ENCODE data around the gene IFNA1. TPM values are rescaled to one million over a fixed set of nuclear protein-coding genes. Genes with fewer than 3 reads are reported as not detected.
"Not testable (repeated sequence)": the region's sequence is repeated elsewhere in the genome, so short reads cannot be mapped to it uniquely, and the experiment has no call there.

The IFNA1 gene
- total and polyA plus RNA-seq, 12 donors, result not detected

GRCh38 chr9:21434202-21435014, 5.8 kb upstream of the IFNA1 start:
- Histone ChIP-seq H3K27ac (no peak overlapping the region), H3K4me1 (no peaks in the 10 kb centered on the region), H3K36me3 (no peaks in the 10 kb centered on the region), H3K9me3 (no peaks in the 10 kb centered on the region), H3K27me3 (peaks cover 0 to 51% (median 24%) of the 10 kb centered on the region in 7 donors), H3K4me3 (no peak overlapping the region)
- TF ChIP-seq CTCF (IDR thresholded peaks at IDR 0.05), result peak in 7 of 9 donors; percentile 43 to 56 (median 48)
- no peak for ATAC-seq
- peak in 1 of 2 donors; percentile 29 for DNase-seq
- WGBS, 2 donors, result 39 to 46% methylated on average over 9 of the region's 9 CpGs
- intact Hi-C loops (cut with DNase I), result loop anchor here in 1 of 10 donors (10.0 kb wide), 1 partner anchor 120 kb away; no protein-coding TSS in a partner anchor

GRCh38 chr9:21435015-21435383, 5.2 kb upstream of the IFNA1 start:
- not testable (repeated sequence) for H3K4me1 ChIP-seq, ATAC-seq, H3K36me3 ChIP-seq, DNase-seq, H3K4me3 ChIP-seq, H3K9me3 ChIP-seq, H3K27ac ChIP-seq
- 71 to 80% methylated on average over 7 of the region's 7 CpGs for WGBS, 2 donors
- intact Hi-C loops (cut with DNase I), result loop anchor here in 1 of 10 donors (10.0 kb wide), 1 partner anchor 120 kb away; no protein-coding TSS in a partner anchor
- peaks cover 0 to 48% (median 24%) of the 10 kb centered on the region in 7 donors for H3K27me3 ChIP-seq

GRCh38 chr9:21443849-21444625, 3.8 kb downstream of the IFNA1 start:
- peaks cover 0 to 31% (median 10%) of the 10 kb centered on the region in 7 donors for H3K27me3 ChIP-seq
- intact Hi-C loops (cut with DNase I), result no loop called here
- 86 to 87% methylated on average over 4 of the region's 4 CpGs for WGBS, 2 donors

GRCh38 chr9:21449312-21449711, 9.1 kb downstream of the IFNA1 start:
- WGBS, 2 donors, result 74 to 78% methylated on average over 5 of the region's 5 CpGs
- DNase-seq; ATAC-seq; H3K36me3 ChIP-seq; H3K4me1 ChIP-seq; H3K27ac ChIP-seq; intact Hi-C loops (cut with DNase I); H3K4me3 ChIP-seq; H3K9me3 ChIP-seq: not testable (repeated sequence)
- peaks cover 0 to 25% (median 12%) of the 10 kb centered on the region in 7 donors for H3K27me3 ChIP-seq

More at GRCh38 chr9:21443849-21444625, 3.8 kb downstream of the IFNA1 start:
- H3K9me3 ChIP-seq, result peaks cover 0 to 9% (median 0%) of the 10 kb centered on the region in 11 donors
- no peak for TF ChIP-seq CTCF (IDR thresholded peaks at IDR 0.05)
- H3K36me3 ChIP-seq, result no peaks in the 10 kb centered on the region
- DNase-seq (no peak), ATAC-seq (no peak)
- peaks cover 0 to 14% (median 0%) of the 10 kb centered on the region in 9 donors for H3K4me1 ChIP-seq
- no peak overlapping the region for H3K27ac ChIP-seq
- H3K4me3 ChIP-seq, result no peak overlapping the region

GRCh38 chr9:21450733-21451394, 10.6 kb downstream of the IFNA1 start:
- ATAC-seq, result no peak
- 74 to 75% methylated on average over 4 of the region's 4 CpGs for WGBS, 2 donors
- no peak for DNase-seq
- no peaks in the 10 kb centered on the region for H3K4me1 ChIP-seq
- no peaks in the 10 kb centered on the region for H3K9me3 ChIP-seq
- no peak overlapping the region for H3K4me3 ChIP-seq
- no peaks in the 10 kb centered on the region for H3K36me3 ChIP-seq
- no peak for TF ChIP-seq CTCF (IDR thresholded peaks at IDR 0.05)
- H3K27ac ChIP-seq, result no peak overlapping the region
- intact Hi-C loops (cut with DNase I), result no loop called here
- peaks cover 0 to 21% (median 12%) of the 10 kb centered on the region in 7 donors for H3K27me3 ChIP-seq

Measured in heart right ventricle (tissue), 16 donors.